Mucosa of rectum (tissue), 2 donors: ENCODE measurements around the gene ANKRD13B.

Experiments used
- H3K27ac ChIP-seq, 2 donors: one replicate each; pipeline ENCODE4 v1.7.0; 2013; ENCODE audit warnings: inconsistent platforms in 2 of 2, low read depth in 2 of 2, low read length in 2 of 2
- H3K27me3 ChIP-seq, 2 donors: one replicate each; pipeline ENCODE4 v1.7.0; 2013; ENCODE audit warnings: low read length in 2 of 2; ENCODE audit not compliant: control insufficient read depth in 2 of 2, insufficient read depth in 2 of 2
- H3K36me3 ChIP-seq, 2 donors: one replicate each; pipeline ENCODE4 v1.7.0; 2013; ENCODE audit warnings: low read length in 2 of 2; ENCODE audit not compliant: control insufficient read depth in 2 of 2, insufficient read depth in 2 of 2
- H3K4me1 ChIP-seq, 2 donors: one replicate each; pipeline ENCODE4 v1.7.0; 2013; ENCODE audit warnings: low read length in 2 of 2, mild to moderate bottlenecking in 1 of 2; ENCODE audit not compliant: control insufficient read depth in 2 of 2, insufficient read depth in 2 of 2
- H3K4me3 ChIP-seq, 2 donors: one replicate each; pipeline ENCODE4 v1.7.0; 2013; ENCODE audit warnings: low read length in 2 of 2
- H3K9ac ChIP-seq, 2 donors: one replicate each; pipeline ENCODE4 v1.7.0; 2013; ENCODE audit warnings: low read length in 2 of 2, low read depth in 1 of 2, mild to moderate bottlenecking in 1 of 2
- H3K9me3 ChIP-seq, 2 donors: one replicate each; pipeline ENCODE4 v1.7.0; 2013; ENCODE audit warnings: low read length in 2 of 2; ENCODE audit not compliant: control insufficient read depth in 2 of 2
- donor health status: healthy.
- donor health status: Normal muscosa, but diverticular disease.

ANKRD13B gene

GRCh38 chr17:29588562-29589411, 4.1 kb upstream of the ANKRD13B start:
- peak overlapping the region; percentile 78 to 80 for H3K9ac ChIP-seq
- H3K27ac ChIP-seq: peak overlapping the region; percentile 67 to 80
- H3K9me3 ChIP-seq: no peaks in the 10 kb centered on the region
- no peaks in the 10 kb centered on the region for H3K36me3 ChIP-seq
- H3K4me3 ChIP-seq: peak overlapping the region; percentile 73 to 79
- H3K27me3 ChIP-seq: no peaks in the 10 kb centered on the region
- H3K4me1 ChIP-seq: peaks cover 44 to 59% of the 10 kb centered on the region in 2 donors

DNA sequence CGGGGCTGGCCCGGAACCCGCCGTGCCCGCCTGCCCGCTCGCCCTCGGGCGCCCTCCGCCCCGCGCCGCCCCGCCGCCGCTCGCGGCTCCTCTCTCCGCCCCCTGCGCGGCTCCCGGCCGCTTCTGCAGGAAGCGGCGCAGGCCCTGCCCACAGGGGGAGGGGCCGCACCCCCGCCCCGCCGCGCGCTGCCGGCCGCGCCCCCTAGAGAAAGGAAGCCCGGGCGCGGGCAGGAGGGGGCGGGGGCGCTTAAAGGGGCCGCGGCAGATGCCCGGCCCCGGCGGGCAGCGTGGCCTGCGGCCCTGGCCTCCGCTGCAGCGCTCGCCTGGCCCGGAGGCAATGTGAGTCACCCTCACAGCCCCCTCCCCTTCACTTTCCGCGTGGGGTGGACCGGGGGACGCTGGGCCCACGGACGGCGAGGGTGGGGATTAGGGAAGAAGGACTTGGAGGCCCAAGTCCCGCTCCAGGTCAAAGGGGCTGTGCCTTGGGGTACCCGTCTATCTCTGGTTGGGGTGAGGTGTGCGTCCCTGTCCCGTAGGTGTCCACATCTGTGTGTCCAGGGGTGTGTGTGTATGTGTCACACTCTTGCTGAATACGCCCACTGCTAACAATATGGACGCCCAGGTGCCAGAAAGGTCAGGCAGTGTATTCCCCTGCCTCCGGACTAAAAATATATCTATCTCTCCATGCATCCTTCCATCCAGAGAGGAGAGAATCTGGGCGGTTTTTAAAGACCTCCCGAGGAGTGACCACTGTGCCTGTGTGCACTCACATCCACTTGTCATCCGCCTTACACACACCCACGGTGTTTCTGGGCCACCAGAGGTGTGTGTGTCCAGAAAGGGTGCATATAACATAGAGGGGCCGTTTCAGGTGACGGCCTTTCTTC, 3.2 kb upstream of the ANKRD13B start, which contains the start of gene GIT1:
Gene GIT1 (minus strand): TSS at position 125 of the 887 bp plus-strand sequence. CDS start 270 bp downstream, outside the sequence.
- H3K9ac ChIP-seq: peak within 1 kb of the TSS; percentile 78 to 81
- H3K4me3 ChIP-seq: peak within 1 kb of the TSS; percentile 73 to 80
- H3K9me3 ChIP-seq: no peaks in the 10 kb centered on the region
- H3K27me3 ChIP-seq: no peaks in the 10 kb centered on the region
- no peaks in the 10 kb centered on the region for H3K36me3 ChIP-seq
- H3K4me1 ChIP-seq: peaks cover 42 to 62% of the 10 kb centered on the region in 2 donors
- peak within 1 kb of the TSS; percentile 67 to 91 for H3K27ac ChIP-seq

DNA sequence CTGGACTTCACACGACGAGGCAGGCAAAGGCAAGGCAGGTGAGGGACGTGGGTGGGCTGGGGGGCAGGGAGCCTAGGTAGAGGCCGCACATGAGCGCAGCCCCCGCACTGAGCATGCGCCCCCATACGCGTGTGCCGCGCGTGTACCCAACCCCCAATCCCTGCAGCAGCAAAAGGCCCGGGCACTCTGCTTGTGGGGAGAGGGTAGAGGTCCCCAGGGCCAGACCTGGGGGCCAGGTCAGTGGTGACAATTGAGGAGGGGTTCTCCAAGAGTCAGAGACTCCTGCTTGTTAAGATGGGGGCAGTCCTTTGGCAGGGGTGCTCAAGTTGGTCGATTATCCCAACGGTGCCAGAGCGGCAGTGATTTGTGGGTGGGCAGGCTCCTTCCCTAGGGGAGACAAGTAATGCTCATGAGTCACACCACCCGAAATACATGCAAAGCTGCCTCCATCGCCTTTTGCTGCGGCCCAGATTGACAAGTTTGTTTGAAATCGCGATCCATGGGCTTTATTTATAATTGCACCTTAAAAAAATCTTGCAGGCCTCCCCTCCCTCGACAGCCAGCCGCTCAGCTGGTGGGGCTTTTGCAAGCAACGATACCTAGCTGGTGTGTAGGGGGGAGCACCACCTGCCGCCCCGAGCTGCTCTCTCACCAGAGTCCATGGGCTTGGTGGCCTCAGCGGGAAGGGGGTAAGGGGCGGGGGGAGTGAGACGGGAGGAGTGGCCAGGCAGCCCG, 2.4 kb upstream of the ANKRD13B start:
- Histone ChIP-seq H3K9ac (peak overlapping the region; percentile 78 to 81), H3K9me3 (no peaks in the 10 kb centered on the region), H3K27me3 (no peaks in the 10 kb centered on the region), H3K27ac (peak overlapping the region; percentile 16 to 91), H3K4me3 (peak overlapping the region in 1 of 2 donors; percentile 80), H3K36me3 (no peaks in the 10 kb centered on the region), H3K4me1 (peaks cover 42 to 58% of the 10 kb centered on the region in 2 donors)

- H3K9me3 ChIP-seq: no peaks in the 10 kb centered on the region
- peak overlapping the region in 1 of 2 donors; percentile 41 for H3K9ac ChIP-seq
- H3K27ac ChIP-seq: peak overlapping the region; percentile 16 to 91
- peaks cover 42 to 58% of the 10 kb centered on the region in 2 donors for H3K4me1 ChIP-seq
- H3K4me3 ChIP-seq: peak overlapping the region; percentile 19 to 70
- H3K27me3 ChIP-seq: no peaks in the 10 kb centered on the region
- no peaks in the 10 kb centered on the region for H3K36me3 ChIP-seq
These were observed 1.7 kb upstream of the ANKRD13B start for GRCh38 chr17:29591146-29591736.

GRCh38 chr17:29591737-29592608, 959 bp upstream of the ANKRD13B start:
- Histone ChIP-seq H3K27ac (peak overlapping the region; percentile 81 to 91), H3K36me3 (no peaks in the 10 kb centered on the region), H3K9ac (peak overlapping the region; percentile 60 to 65), H3K4me1 (peaks cover 42 to 50% of the 10 kb centered on the region in 2 donors), H3K27me3 (no peaks in the 10 kb centered on the region), H3K9me3 (no peaks in the 10 kb centered on the region), H3K4me3 (peak overlapping the region; percentile 47 to 70)

DNA sequence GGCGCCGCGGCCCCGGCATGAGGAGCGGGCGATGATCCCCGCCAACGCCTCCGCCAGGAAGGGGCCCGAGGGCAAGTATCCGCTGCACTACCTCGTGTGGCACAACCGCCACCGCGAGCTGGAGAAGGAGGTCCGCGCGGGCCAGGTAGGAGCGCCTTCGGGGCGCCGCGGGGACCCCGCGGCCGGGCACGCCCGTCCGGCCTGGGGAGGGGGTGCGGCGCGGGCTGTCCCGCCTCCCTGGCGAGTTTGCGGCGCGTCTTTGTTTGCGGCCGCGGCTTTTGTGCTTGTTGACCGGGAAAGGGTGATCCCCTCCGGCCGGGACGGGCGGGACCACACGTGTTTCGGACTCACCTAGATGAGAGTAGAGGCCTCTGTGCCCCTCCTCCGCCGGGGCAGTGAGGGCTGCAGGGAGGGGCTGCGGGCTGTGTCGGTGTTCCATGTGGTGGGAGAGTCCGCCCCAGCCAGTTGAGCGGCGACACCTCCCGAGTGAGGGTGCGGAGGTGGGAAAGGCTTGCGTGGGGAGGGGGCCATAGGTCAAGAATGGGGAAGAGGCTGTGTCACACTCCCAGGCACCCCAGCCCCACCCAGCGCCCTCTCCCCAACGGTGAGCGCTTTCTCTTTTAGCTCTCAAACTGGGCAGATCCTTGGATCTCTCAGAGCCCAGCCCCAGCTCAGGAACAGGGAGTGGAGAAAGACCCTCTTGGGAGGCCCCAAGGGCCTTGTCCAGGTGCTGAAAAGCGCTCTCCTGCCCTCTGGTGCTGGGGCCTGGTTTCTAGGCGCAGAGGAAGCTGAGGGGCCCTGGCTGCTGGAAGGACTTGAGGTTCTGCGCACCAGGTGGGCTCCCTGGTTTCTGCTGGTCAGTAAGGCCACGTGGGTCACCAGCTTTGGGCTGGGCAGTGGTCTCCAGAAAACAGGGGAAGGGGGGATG, 923 bp downstream of the ANKRD13B start:
- peak overlapping the region in 1 of 2 donors; percentile 65 for H3K9ac ChIP-seq
- no peak overlapping the region for H3K27ac ChIP-seq
- no peaks in the 10 kb centered on the region for H3K36me3 ChIP-seq
- H3K9me3 ChIP-seq: no peaks in the 10 kb centered on the region
- peak overlapping the region; percentile 44 to 54 for H3K4me3 ChIP-seq
- H3K27me3 ChIP-seq: no peaks in the 10 kb centered on the region
- peaks cover 31 to 35% of the 10 kb centered on the region in 2 donors for H3K4me1 ChIP-seq

GRCh38 chr17:29594519-29595090, 1.7 kb downstream of the ANKRD13B start:
- no peaks in the 10 kb centered on the region for H3K36me3 ChIP-seq
- H3K27ac ChIP-seq: no peak overlapping the region
- H3K4me3 ChIP-seq: no peak overlapping the region
- H3K9ac ChIP-seq: no peak overlapping the region
- no peaks in the 10 kb centered on the region for H3K9me3 ChIP-seq
- peaks cover 31 to 35% of the 10 kb centered on the region in 2 donors for H3K4me1 ChIP-seq
- H3K27me3 ChIP-seq: no peaks in the 10 kb centered on the region
